ENCODE measurements around the gene FNDC11. TPM values are rescaled to one million over a fixed set of nuclear protein-coding genes. Genes with fewer than 3 reads are reported as not detected.

Gene FNDC11
- total RNA-seq, 6 experiments from 2014 or later: not detected

GRCh38 chr20:63553251-63553932 lies 567 bp upstream of the FNDC11 start:
- H3K4me1 ChIP-seq: no peaks in the 10 kb centered on the region
- peak in 2 of 3 donors; percentile 77 to 78 for DNase-seq
- no peak overlapping the region for H3K27ac ChIP-seq
- no peaks in the 10 kb centered on the region for H3K36me3 ChIP-seq
- H3K27me3 ChIP-seq: no peaks in the 10 kb centered on the region
- peak overlapping the region; percentile 20 to 39 (median 37) for H3K4me3 ChIP-seq
- 6% methylated on average over 14 of the region's 37 CpGs for WGBS (ENCODE audit: insufficient coverage, low coverage, low lambda C conversion rate, missing lambda C conversion rate)
- H3K9me3 ChIP-seq: no peaks in the 10 kb centered on the region
- TF ChIP-seq POLR2A (IDR thresholded peaks at IDR 0.05) (no peak), CTCF (IDR thresholded peaks at IDR 0.05) (no peak)
- ATAC-seq: peak; percentile 76 to 82 (median 78)
- intact Hi-C loops (cut with DNase I): no loop called here

GRCh38 chr20:63554361-63555278 lies 661 bp downstream of the FNDC11 start:
- no peak for DNase-seq
- Histone ChIP-seq H3K27ac (no peak overlapping the region), H3K4me3 (no peak overlapping the region), H3K9me3 (no peaks in the 10 kb centered on the region), H3K4me1 (no peaks in the 10 kb centered on the region), H3K36me3 (peaks cover 0 to 3% (median 0%) of the 10 kb centered on the region in 4 donors), H3K27me3 (no peaks in the 10 kb centered on the region)
- no peak for ATAC-seq
- TF ChIP-seq POLR2A (IDR thresholded peaks at IDR 0.05) (no peak), CTCF (IDR thresholded peaks at IDR 0.05) (no peak)
- 33% methylated on average over 1 of the region's 38 CpGs for WGBS (ENCODE audit: insufficient coverage, low coverage, low lambda C conversion rate, missing lambda C conversion rate)
- intact Hi-C loops (cut with DNase I): no loop called here

GRCh38 chr20:63555661-63556381 lies 1.9 kb downstream of the FNDC11 start:
- no peaks in the 10 kb centered on the region for H3K27me3 ChIP-seq
- no peak for ATAC-seq
- intact Hi-C loops (cut with DNase I): no loop called here
- DNase-seq: no peak
- no CpG with 5 or more reads among the region's 45 CpGs for WGBS (ENCODE audit: insufficient coverage, low coverage, low lambda C conversion rate, missing lambda C conversion rate)
- no peak for TF ChIP-seq CTCF (IDR thresholded peaks at IDR 0.05)
- TF ChIP-seq POLR2A (IDR thresholded peaks at IDR 0.05): no peak
- H3K4me1 ChIP-seq: no peaks in the 10 kb centered on the region
- H3K36me3 ChIP-seq: peaks cover 0 to 13% (median 5%) of the 10 kb centered on the region in 4 donors
- H3K4me3 ChIP-seq: no peak overlapping the region
- H3K9me3 ChIP-seq: no peaks in the 10 kb centered on the region
- no peak overlapping the region for H3K27ac ChIP-seq

- H3K9me3 ChIP-seq: no peaks in the 10 kb centered on the region
- peaks cover 0 to 22% (median 8%) of the 10 kb centered on the region in 4 donors for H3K36me3 ChIP-seq
- intact Hi-C loops (cut with DNase I): no loop called here
- H3K4me3 ChIP-seq: no peak overlapping the region
- H3K4me1 ChIP-seq: no peaks in the 10 kb centered on the region
- no peak for ATAC-seq
- H3K27ac ChIP-seq: no peak overlapping the region
- no peak for DNase-seq
- H3K27me3 ChIP-seq: no peaks in the 10 kb centered on the region
- TF ChIP-seq POLR2A (IDR thresholded peaks at IDR 0.05) (no peak), CTCF (IDR thresholded peaks at IDR 0.05) (no peak)
- 87% methylated on average over 7 of the region's 23 CpGs for WGBS (ENCODE audit: insufficient coverage, low coverage, low lambda C conversion rate, missing lambda C conversion rate)
These were observed 3.0 kb downstream of the FNDC11 start for GRCh38 chr20:63556873-63557478.
